Activated CD4-positive, alpha-beta T cell treated with anti-CD3 and anti-CD28 coated beads, Interleukin-10, Interleukin-2, amounts not matched to agents 100 ng/mL and 50 ng/mL, durations not matched to agents 16 hours and 8 hours (primary cell): ENCODE measurements around the gene NFKB1.
A peak's percentile ranks its signal among the peaks of the same experiment; 100 is the strongest.
"Not testable (repeated sequence)": the region's sequence is repeated elsewhere in the genome, so short reads cannot be mapped to it uniquely, and the experiment has no call there.

Experiments used
- DNase-seq: peaks from one replicate; pipeline ENCODE4 v3.0.0-alpha.2; 2020

NFKB1 gene

DNA sequence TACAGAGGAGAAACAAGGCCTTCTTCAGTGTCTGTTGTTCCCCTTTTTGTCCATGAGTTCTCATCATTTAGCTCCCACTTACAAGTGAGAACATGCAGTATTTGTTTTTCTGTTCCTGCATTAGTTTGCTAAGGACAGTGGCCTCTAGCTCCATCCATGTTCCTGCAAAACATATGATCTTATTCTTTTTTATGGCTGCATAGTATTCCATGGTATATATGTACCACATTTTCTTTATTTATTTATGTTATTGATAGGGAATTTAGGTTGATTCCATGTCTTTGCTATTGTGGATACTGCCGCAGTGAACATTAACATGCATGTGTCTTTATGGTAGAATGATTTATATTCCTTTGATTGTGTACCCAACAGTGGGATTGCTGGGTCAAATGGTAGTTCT is 69.1 kb downstream of the NFKB1 start:
- DNase-seq: not testable (repeated sequence)

DNA sequence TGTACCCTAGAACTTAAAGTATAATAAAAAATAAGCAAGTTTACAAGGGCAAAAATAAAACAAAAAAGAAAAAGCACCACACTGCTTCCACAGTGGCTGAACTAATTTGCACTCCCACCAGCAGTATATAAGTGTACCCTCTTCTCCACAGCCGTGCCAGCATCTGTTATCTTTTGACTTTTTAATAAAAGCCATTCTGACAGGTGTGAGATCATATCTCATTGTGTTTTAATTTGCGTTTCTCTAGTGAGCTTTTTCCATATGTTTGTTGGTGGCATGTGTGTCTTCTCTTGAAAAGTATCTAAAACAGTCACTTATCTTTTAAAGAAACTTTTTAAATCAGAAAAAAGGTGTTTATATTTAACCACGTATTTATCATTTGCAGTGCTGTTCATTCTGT is 71.3 kb downstream of the NFKB1 start:
- DNase-seq: no peak

DNA sequence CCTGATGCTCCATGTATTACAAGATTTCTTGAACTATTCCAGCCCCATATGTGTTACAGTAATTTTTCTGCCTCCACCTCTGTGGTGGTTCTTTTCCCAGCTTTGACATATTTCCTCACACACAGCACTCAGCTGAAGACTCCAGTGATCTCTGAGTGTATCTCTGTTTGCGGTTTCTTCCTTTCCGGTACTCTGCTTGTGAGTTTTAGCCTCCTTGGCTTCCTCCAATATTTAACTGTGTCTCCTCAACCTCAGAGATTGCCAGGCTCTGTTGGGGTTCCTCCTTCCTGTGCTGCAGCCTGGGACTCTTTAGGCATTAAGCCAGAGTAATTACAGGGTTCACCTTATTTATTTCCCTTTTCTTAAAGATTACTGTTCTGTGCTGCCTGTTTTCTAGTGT is 73.2 kb downstream of the NFKB1 start:
- no peak for DNase-seq

DNA sequence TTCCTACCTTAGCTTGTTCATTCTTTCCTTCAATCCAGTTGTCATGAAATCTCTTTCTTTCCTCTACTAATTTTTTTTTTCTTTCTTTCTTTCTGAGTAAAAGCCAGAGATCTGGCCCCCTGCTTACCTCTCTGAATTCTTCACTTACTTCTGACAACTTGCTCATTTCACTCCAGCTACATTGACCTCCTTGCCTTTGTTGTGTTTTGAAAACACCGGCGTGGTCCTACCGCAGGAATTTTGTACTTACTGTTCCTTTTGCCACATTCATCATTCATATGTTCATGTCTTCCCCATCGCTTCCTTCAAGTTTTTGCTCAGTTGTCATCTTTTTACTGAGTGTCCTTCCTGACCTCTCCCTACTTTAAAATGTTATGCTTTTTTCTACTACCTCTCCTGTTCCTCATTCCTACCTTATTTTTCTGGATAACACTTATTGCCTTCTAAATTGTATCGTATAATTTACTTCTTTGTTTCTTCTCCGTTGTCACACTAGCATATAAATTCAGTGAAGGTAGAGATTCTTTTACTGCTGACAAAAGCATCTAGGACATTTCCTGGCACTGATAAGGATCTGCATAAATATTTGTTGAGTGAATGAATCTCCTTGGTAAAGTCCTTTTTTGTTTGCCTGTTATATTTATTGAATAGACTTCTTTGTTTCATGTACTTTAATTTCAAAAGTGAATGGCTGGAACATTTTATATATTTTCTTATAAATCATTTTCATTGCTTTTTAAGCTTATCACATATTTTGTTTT is 74.4 kb downstream of the NFKB1 start:
- no peak for DNase-seq

DNA sequence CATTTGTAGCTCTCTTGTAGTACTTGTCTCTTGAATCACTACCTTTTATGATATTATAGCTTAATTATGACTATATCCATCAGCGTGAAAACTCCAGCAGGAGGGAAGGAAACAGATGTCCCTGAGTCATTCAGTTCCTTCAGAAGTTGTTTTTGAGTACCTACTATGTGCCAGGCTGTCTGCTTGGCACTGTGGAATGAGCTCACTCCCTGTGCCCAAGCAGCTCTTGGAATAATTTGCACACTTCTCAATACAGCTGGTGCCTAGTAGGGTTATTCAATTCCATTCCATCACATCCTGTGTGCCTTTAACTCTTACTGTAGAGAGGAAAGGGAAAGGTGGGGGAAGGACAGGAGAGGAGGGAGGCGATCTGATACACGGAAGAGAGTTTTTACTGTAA is 77.1 kb downstream of the NFKB1 start:
- DNase-seq: no peak

DNA sequence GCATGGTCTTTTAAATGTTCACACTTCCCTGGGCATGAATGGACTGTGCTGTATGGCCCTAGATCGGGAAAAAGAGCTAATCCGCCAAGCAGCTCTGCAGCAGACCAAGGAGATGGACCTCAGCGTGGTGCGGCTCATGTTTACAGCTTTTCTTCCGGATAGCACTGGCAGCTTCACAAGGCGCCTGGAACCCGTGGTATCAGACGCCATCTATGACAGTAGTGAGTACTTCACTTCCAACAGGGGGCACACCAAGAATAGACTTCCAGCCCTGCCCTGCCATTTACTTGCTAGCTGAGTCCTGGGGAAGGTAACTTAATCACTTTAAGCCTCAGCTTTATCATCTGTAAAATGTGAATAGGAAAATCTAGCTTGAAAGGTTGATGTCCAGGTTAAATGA is 77.7 kb downstream of the NFKB1 start:
- DNase-seq: no peak

DNA sequence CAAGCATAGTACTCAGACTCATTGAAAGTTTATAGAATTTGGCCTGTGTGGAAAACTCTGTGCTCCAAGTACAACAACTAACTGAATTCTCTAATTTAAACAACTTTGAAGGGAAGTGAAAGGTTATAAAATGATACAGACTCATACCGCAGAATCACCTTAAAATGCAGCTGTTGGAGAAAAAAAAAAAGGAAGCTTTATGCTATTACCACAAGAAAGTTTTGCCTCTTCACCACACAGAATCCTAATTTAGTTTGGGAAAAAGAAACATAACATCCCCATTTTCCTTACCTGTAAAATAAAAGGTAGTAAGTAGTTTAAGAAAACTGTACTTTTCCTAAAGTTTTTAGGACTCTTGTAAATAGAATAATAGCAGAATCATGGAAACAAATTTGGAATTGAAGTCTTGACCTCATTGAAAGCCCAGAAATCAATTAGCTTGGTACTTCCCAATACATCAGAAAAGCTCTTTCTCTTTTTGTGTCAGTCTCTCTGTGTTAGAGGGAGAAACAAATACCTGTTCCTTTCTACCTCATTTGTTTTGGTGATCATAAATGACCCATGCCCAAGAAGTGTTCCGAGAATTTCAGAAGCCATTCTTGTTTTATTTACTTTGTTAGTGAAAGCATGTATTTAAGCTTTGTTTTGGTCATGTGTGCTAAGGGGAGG is 78.8 kb downstream of the NFKB1 start:
- no peak for DNase-seq

DNA sequence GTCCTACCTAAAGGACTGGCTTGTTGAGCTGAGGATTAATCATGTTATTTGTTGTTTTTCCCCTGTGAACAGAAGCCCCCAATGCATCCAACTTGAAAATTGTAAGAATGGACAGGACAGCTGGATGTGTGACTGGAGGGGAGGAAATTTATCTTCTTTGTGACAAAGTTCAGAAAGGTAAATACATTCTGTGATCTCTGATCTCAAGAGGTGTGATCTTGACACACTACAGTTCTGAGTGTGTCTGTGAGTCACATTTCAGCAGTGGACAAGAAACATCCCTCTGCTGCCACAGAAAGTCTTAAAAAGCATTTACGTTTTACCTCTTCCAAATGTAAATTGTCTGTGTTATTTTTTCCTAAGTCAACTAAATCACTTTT is 79.3 kb downstream of the NFKB1 start:
- peak; percentile 68 for DNase-seq

DNA sequence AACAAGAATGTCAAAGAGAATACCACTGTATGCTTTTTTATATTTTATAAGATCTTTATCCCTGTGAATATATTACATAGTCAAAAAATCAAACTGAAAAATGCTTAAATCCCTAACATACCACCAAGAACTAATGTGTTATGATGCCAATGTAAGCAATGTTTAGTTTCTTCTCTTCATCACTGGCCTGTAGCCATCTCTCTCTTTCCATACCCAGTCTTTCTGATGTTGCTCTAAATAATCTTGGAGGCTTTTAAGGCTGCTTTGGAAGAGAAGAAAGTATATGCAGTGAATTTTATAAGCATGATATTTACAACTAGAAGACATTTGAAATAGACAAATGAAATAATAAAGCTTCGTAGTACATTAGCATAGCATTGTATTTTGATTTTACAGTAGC is 82.9 kb downstream of the NFKB1 start:
- no peak for DNase-seq

DNA sequence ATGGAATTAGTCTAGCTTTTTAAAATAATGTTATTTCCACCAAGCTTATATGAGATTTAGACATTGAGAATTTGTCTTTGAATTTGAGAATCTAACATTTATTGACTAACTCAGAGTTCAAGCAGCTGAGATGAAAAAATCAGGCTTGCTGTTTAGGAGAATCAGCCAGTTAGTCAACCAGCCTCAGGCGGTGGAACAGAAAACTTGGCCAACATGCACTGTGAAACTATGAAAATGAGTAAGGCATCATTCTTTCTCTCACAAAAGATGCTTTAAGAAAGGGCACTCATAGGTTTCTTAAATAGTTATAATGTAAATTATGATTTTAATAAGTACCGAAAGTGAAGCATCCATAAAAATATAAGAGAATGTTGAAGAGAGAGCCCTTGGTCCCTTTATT is 84.2 kb downstream of the NFKB1 start:
- peak; percentile 64 for DNase-seq

DNA sequence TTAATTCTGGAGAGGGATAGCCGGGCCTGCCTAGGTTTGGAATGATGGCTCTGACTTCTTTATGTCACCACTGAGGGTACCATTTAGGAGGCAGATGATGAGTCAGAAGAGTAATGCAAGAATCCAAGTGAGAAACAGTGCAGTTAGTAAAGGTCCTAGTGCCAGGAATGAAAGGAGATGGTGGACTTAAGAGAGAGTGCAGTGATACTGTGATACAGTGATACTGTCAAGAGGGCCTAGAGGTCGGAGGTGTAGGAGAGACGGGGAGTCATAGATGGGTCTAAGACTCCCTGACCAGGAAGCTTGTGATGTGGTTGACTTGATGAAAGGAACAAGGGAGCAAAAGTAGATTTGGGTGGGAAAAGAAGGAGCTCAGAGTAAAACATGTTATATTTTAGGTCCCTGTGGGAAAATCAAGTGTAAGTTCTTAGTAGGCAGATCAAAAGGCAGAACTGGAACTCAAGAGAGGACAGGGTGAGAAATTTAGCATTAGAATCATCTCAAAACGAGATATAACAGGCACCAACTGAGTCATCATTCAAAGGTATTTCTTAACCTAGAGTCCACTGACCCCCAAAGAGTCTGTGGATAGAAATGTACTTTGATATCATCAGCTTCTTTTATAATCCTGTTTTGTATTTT is 85.0 kb downstream of the NFKB1 start:
- DNase-seq: peak; percentile 56

DNA sequence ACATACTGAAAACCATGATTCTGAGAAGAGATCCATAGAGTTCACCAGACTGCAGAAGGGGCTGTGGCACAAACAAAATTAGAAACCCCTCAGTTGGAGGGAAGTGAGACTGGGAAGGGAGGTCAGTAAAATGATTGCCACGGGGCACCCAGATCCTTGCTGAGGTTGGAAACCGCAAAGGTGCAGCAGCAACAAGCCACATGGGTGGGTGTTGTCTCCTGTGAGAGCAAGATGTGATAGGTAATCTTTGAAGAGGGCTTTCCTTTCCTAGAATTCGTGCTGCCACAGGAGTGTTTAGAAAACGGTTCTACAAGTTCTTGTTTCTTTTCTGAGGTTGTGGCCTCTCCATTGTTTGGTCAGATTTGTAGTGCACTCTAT is 85.5 kb downstream of the NFKB1 start:
- DNase-seq: peak; percentile 74

DNA sequence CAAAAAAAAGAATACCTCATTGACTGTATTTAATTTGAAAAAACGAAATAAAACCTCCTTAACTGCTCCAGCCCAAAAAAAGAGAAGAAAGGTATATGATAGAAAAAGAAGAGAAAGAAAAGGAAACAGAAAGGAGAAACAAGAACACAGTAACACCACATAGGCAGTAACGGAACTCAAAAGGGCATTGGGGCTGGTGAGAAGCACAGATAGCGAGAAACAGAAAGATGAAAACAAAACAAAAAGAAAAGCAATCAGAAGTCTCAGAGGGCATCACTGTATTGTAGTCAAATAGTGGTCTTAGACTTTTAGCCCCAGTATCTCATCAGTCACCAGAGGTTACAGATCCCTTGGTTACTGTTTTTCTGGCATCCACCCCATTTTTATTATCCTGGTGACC is 88.6 kb downstream of the NFKB1 start:
- no peak for DNase-seq

DNA sequence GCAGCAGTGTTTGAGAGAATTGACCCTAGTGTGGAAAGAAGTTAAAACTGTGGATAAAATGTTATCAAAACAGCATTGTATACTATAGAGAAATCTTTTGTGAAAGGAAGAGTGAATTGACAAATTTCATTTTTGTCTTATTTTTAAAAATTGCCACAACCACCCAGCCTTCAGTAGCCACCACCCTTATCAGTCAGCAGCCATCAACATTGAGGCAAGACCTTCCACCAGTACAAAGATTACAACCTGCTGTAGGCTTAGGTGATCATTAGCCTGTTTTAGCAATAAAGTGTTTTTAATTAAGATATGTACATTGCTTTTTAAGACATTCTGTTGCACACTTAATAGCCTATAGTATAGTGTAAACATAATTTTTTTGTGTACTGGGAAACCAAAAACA is 91.1 kb downstream of the NFKB1 start:
- DNase-seq: no peak

DNA sequence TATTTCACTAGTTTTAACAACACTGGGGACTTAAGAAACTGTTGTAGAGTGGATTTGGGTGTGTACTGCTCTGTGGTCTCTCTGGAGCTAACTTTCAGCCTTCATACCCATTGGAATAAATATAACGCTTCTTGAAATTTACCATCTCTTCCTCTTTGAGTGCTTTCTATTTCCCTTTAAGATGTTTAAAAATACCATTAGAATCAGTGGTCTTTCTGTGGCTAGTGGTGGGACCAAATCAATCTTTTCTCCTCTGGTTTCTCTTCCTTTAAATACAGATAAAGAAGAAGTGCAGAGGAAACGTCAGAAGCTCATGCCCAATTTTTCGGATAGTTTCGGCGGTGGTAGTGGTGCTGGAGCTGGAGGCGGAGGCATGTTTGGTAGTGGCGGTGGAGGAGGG is 92.0 kb downstream of the NFKB1 start:
- DNase-seq: no peak

DNA sequence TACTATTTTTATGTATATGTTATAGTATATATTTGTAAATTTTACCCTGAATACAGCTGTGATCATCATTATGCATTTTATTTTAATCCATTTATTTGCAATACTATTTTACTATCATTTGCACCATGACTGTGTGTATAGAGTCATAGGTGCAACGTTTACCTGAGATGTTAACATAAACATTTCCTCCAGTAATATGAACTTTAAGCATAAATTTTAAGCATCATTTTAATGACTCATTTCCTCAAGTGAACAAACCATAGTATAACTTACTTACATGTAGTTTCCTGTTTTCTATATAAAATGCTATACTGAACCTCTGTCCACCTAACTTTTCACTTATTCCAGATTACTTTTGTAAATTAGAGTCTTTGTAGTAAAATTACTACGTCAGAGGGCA is 92.8 kb downstream of the NFKB1 start:
- DNase-seq: no peak

DNA sequence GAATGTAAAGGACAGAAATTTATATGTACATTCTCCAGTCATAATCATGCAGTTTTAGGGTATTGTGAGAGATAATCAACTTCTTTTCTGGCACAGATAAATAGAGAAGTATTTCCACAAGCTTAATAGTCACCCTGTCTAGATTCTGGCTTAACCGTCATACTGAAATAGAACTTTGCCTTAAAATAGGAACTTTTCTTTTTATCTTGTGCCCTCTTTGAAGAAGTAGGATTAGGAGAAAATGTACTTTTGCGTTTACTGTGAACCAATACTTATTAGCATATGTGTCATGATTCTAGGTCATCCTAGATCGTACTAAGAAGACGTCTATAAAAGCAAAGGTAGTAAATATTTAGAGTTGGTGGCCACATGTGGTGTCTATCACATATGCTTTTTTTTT is 95.4 kb downstream of the NFKB1 start:
- DNase-seq: no peak

DNA sequence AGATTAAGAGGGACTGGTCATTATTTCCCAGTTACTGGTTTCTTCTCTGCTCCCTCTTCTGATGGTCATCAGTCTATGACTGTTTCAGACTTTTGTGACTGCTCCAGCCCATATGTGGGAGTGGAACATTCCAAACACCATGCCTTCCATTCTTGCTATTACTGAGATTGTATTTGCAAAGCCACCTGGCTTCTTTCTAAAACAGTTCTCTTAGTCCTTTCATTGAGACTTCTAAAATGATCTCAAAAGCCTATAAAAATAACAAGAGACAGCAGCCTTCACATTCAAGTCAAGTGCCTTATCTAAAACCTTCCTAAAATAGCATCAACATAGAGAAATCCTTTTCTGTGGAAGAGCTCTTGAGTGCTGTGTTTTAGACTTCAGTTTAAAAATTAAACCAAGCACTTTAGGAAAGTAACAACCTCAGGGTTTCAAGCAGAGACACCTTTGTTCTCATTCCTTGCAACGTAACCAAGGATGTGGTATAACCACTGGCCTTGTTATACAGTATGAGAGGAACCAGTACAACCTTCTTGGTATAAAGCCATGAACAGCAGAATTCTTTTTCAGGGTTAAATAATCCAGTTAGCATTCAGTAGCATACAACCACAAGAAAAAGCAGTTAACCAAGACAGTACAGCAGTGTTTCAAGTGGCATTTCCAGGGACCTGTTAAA is 97.1 kb downstream of the NFKB1 start:
- peak; percentile 63 for DNase-seq

DNA sequence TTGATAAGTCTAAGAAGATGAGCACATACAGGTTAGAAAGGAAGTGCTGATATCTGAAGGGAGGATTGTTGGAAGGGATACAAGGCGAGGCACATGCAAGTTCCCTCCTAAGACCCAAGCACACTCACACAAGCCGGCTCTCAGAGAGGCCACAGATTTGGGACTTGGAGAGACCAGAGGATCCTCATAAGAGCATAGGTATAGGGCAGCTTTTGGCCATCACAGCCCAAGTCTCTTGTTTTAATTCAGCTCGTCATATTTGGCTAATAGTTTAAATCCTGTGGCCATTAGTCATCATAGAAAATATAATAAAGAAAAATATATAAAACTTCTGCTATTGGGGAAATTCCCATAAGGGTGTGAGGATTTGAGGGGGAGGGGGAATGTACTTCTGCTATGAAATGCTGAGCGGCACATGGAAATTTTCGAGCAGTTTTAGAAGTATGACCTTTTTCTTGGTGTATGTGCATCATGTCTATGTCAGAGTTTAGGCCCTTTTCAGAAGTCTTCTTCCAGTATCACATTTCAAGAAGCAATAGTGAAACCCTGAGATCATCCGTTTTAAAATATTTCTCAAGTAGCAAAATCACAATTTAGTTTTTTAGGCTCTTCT is 97.7 kb downstream of the NFKB1 start:
- DNase-seq: no peak

DNA sequence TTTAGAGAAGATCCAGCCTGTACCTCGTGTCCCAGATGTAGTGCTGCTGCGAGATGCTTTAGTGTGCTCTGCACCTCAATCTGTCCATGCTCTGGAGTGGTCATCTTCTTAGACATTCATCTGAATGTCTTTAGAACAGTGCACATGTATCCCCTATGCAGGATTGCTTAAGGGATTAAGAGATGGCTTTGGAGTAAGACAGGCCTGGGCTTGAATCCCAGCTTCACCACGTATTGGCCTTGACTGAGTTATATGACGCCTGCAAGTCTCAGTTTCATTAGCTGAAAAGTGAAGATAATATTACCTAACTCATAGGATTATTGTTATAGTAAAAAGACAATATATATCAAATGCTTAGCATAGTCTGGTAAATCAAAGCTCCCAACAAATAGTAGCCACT is 98.3 kb downstream of the NFKB1 start:
- no peak for DNase-seq

DNA sequence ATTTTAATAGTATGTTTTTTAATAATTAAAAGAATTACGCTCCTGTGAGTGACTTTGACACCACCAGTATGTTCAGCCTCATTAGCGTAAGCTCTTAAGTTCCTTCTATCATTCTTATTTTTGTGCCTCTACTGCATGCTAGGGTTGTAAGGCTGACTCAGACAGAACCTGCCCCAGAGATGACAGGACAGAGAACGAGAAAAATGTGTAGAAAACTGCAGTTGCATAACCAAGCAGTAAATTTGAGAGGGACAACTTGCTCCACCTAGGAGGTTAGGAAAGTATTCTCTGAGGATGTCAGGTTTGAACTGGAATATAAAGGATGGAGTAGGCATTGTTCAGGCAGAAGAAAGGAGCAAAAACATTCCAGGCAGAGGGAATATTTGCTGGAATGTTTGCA is 98.7 kb downstream of the NFKB1 start:
- no peak for DNase-seq

DNA sequence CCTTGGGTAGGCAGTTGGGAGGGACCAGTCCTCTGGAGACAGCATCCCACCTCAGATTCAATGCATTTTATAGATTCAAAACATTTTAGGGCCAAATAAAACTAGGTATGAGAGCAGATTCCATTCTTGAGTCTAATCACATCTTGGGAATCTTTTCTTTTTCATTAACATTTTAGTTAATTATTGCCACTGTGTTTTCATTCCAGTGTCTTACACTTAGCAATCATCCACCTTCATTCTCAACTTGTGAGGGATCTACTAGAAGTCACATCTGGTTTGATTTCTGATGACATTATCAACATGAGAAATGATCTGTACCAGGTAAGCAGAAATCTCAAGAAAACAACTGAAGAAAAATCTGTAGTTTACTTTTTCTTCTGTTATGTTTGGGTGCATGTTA is 99.5 kb downstream of the NFKB1 start:
- DNase-seq: no peak

DNA sequence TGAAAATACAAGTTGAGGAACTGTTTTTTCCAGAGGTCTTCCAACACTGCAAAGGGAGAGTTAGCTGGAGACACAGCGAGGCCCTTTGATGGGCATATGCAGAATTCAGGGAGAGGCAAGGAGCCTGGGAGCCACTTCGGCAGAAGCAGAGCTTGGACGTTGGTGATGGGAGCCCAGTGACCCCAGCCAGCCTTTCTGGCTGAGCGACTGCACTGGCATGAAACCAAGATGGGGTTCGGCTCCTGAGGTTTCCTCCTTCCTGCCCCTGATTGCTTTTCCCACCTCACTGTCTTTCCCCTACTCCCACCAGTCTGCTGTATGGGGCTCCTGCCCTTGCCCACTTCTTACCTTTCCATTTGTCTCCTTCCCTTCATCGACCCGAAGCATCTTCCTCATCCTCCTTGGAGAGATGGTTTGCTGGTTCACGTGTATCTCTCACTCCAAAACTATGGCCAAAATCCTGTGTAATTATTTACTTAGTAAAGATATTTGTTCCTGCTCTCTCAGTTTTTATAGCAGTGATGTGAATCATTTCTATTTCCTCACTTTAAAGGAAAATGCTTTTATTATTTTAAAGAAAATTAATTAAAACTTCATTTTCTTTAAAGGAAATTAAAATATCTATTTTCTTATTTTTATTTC is 100.5 kb downstream of the NFKB1 start:
- no peak for DNase-seq
